ENCODE data around the gene TLCD4.

The TLCD4 gene

GRCh38 chr1:95118710-95119109 is 1.6 kb downstream of the TLCD4 start:
- H3K27ac ChIP-seq (ENCODE audit: poor library complexity, severe bottlenecking) = no peak overlapping the region
- no peaks in the 10 kb centered on the region for H3K4me1 ChIP-seq (ENCODE audit: insufficient read depth, poor library complexity, severe bottlenecking)
- H3K9me3 ChIP-seq (ENCODE audit: severe bottlenecking) = no peaks in the 10 kb centered on the region
- no peak for TF ChIP-seq CTCF (IDR thresholded peaks at IDR 0.05; ENCODE audit: poor library complexity, severe bottlenecking)
- H3K4me3 ChIP-seq (ENCODE audit: severe bottlenecking) = no peak overlapping the region
- H3K36me3 ChIP-seq (ENCODE audit: low read depth) = no peaks in the 10 kb centered on the region
- H3K27me3 ChIP-seq (ENCODE audit: insufficient read depth, poor library complexity, severe bottlenecking) = peaks cover 9% of the 10 kb centered on the region
- no peak for ATAC-seq (ENCODE audit: low read depth)
- no peak for DNase-seq (ENCODE audit: low spot score)

GRCh38 chr1:95119273-95119672 is 2.1 kb downstream of the TLCD4 start:
- no peak for DNase-seq (ENCODE audit: low spot score)
- no peak overlapping the region for H3K4me3 ChIP-seq (ENCODE audit: severe bottlenecking)
- H3K4me1 ChIP-seq (ENCODE audit: insufficient read depth, poor library complexity, severe bottlenecking) = no peaks in the 10 kb centered on the region
- no peaks in the 10 kb centered on the region for H3K9me3 ChIP-seq (ENCODE audit: severe bottlenecking)
- H3K36me3 ChIP-seq (ENCODE audit: low read depth) = no peaks in the 10 kb centered on the region
- H3K27ac ChIP-seq (ENCODE audit: poor library complexity, severe bottlenecking) = no peak overlapping the region
- no peak for ATAC-seq (ENCODE audit: low read depth)
- no peak for TF ChIP-seq CTCF (IDR thresholded peaks at IDR 0.05; ENCODE audit: poor library complexity, severe bottlenecking)
- H3K27me3 ChIP-seq (ENCODE audit: insufficient read depth, poor library complexity, severe bottlenecking) = peaks cover 9% of the 10 kb centered on the region

GRCh38 chr1:95122151-95122697 is 5.1 kb downstream of the TLCD4 start:
- ATAC-seq (ENCODE audit: low read depth) = no peak
- TF ChIP-seq CTCF (IDR thresholded peaks at IDR 0.05; ENCODE audit: poor library complexity, severe bottlenecking) = no peak

GRCh38 chr1:95124342-95124741 is 7.2 kb downstream of the TLCD4 start:
- DNase-seq (ENCODE audit: low spot score) = no peak
- TF ChIP-seq CTCF (IDR thresholded peaks at IDR 0.05; ENCODE audit: poor library complexity, severe bottlenecking) = no peak

More at GRCh38 chr1:95122151-95122697, 5.1 kb downstream of the TLCD4 start:
- no peak overlapping the region for H3K27ac ChIP-seq (ENCODE audit: poor library complexity, severe bottlenecking)
- peaks cover 9% of the 10 kb centered on the region for H3K27me3 ChIP-seq (ENCODE audit: insufficient read depth, poor library complexity, severe bottlenecking)
- no peak for DNase-seq (ENCODE audit: low spot score)
- no peaks in the 10 kb centered on the region for H3K9me3 ChIP-seq (ENCODE audit: severe bottlenecking)
- no peaks in the 10 kb centered on the region for H3K36me3 ChIP-seq (ENCODE audit: low read depth)
- no peak overlapping the region for H3K4me3 ChIP-seq (ENCODE audit: severe bottlenecking)
- no peaks in the 10 kb centered on the region for H3K4me1 ChIP-seq (ENCODE audit: insufficient read depth, poor library complexity, severe bottlenecking)

GRCh38 chr1:95126366-95126765 is 9.2 kb downstream of the TLCD4 start:
- Histone ChIP-seq H3K9me3 (ENCODE audit: severe bottlenecking) (no peaks in the 10 kb centered on the region), H3K4me1 (ENCODE audit: insufficient read depth, poor library complexity, severe bottlenecking) (no peaks in the 10 kb centered on the region), H3K27ac (ENCODE audit: poor library complexity, severe bottlenecking) (no peak overlapping the region), H3K4me3 (ENCODE audit: severe bottlenecking) (no peak overlapping the region), H3K36me3 (ENCODE audit: low read depth) (no peaks in the 10 kb centered on the region), H3K27me3 (ENCODE audit: insufficient read depth, poor library complexity, severe bottlenecking) (no peaks in the 10 kb centered on the region)
- no peak for DNase-seq (ENCODE audit: low spot score)
- TF ChIP-seq CTCF (IDR thresholded peaks at IDR 0.05; ENCODE audit: poor library complexity, severe bottlenecking) = no peak
- ATAC-seq (ENCODE audit: low read depth) = no peak

More at GRCh38 chr1:95124342-95124741, 7.2 kb downstream of the TLCD4 start:
- Histone ChIP-seq H3K4me1 (ENCODE audit: insufficient read depth, poor library complexity, severe bottlenecking) (no peaks in the 10 kb centered on the region), H3K36me3 (ENCODE audit: low read depth) (no peaks in the 10 kb centered on the region), H3K27ac (ENCODE audit: poor library complexity, severe bottlenecking) (no peak overlapping the region), H3K9me3 (ENCODE audit: severe bottlenecking) (no peaks in the 10 kb centered on the region), H3K4me3 (ENCODE audit: severe bottlenecking) (no peak overlapping the region), H3K27me3 (ENCODE audit: insufficient read depth, poor library complexity, severe bottlenecking) (no peaks in the 10 kb centered on the region)
- ATAC-seq (ENCODE audit: low read depth) = no peak
